Stimulated activated CD4-positive, alpha-beta T cell treated with anti-CD3 and anti-CD28 coated beads, Interleukin-15, amount 100 ng/mL, for 1 hour (primary cell): ENCODE measurements around the gene AMOT.

Experiments used
- DNase-seq, 2 donors: peaks; one replicate each; pipeline ENCODE4 v3.0.0-alpha.2; 2020; ENCODE audit warnings: low read depth in 1 of 2, low spot score in 1 of 2

Gene AMOT

DNA sequence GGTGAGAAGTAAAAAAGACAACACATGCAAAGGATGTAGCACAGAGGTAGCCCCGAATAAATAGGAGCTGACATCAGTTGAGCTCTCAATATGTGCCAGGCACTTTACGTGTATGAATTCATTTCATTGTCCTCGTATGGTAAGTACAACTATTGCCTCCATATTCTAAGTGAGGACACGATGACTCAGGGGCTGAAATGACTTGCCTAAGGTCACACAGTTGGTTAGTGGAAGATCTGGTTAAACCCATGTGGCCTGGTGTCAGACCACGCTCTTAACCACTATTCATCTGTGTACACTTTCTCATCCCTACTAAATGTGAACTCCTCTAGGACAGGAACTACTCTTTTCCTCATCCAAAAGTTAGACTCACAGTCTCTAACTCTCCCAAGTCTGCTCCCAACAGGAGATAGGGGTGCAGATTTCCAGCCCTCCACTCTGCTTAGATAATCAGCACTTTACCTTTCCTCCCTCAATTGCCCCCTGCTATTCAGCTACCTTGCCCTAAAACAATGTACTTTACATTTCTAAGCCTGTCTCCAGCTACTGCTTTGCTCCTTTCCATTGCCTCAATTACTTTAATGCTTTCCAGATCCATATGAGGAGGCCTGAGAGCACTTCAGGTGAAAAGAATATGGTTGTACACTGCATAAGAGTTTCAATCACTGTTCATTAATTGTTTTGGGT lies 102.1 kb downstream of the AMOT start:
- DNase-seq, result no peak

DNA sequence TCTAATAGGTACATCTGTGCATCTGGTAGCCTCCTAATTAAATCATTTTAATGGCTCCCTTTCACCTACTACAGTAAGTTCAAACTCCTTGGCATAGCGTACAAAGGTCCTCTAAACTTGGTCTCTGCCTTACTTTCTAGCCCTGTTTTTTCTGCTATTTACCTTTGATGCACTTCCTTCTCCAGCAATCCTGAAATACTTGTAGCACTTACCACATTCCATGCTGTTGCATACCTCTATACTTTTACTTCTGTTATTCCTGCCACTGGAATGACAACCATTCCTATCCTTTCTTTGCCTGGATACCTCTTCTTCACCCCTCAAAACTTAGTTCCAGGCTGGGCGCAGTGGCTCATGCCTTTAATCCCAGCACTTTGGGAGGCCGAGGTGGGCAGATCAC lies 104.3 kb downstream of the AMOT start:
- DNase-seq, result no peak

DNA sequence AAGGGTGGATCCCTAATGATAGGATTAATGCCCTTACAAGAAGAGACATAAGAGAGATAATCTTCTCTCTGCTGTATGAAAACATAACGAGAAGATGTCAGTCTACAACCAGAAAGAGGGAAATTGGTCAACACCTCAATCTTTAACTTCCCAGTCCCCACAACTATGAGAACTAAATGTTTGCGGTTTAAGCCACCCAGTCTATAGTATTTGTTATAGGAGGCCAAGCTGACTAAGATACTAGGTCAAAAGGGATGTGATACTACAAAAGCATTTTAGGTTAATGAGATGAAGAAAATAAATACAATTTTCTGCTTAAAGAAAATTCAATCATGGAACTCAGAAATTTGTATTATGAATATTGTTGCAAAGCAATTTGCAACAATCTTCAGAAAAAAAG lies 105.5 kb downstream of the AMOT start:
- DNase-seq, result no peak

DNA sequence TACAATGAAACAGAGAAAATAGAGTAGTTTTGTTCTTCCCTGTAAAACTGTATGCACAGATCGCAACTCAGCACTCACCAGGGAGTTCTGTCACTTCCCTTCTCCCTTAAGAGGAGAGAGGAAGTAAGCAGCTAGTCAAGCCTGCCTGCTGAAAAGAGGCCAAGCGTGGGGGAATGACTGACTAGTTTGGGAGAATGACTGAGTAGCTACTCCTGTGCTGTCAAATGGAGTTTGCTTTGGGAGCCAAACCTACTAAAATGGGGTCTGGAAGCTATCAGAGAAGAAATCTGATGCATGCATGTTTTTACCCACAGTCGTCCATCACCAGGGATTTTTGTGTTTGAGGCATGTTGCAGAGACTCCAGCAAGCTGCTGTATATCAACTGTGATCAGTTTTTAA lies 106.3 kb downstream of the AMOT start:
- DNase-seq, result no peak

DNA sequence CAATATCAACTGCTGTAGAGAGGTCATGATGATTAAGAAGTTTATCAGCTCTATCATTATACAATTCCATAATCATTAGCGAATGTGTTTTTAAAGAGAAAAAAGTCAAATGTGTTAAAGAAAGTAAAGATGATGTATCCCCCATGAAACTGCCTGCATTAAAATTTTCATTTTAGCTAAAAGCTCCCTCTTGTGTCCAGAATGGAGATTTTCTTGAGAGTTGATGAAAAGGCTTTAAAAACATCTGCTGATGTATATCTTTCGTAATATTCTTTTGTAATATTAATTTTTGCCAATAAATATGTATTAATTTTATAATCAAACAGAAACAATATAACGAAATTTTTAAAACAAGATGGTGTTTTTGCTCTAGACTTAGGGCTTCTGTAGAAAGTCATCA lies 108.8 kb downstream of the AMOT start:
- no peak for DNase-seq
